HEK293T (cell line): Measurements from ENCODE around the gene CAVIN1.
A peak's percentile ranks its signal among the peaks of the same experiment; 100 is the strongest.

Experiments
- BHLHE40 ChIP-seq: fragments of 450-650 bp; IDR thresholded peaks from 2 replicates; pipeline ENCODE4 v1.6.1; 2016; ENCODE audit warnings: mild to moderate bottlenecking, moderate library complexity, borderline replicate concordance
- CTBP1 ChIP-seq: fragments of 450-650 bp; IDR thresholded peaks from 2 replicates; pipeline ENCODE4 v1.6.1; 2016; ENCODE audit warnings: borderline replicate concordance
- ELF4 ChIP-seq: fragments of 450-650 bp; IDR thresholded peaks from 2 replicates; pipeline ENCODE4 v1.6.1; 2017; ENCODE audit warnings: antibody characterized with exemption
- FOXA1 ChIP-seq: fragments of 450-650 bp; IDR thresholded peaks from 2 replicates; pipeline ENCODE4 v1.6.1; 2016; ENCODE audit warnings: mild to moderate bottlenecking
- FOXK2 ChIP-seq: fragments of 450-650 bp; IDR thresholded peaks from 2 replicates; pipeline ENCODE4 v1.6.1; 2016; ENCODE audit warnings: mild to moderate bottlenecking
- FOXM1 ChIP-seq: fragments of 450-650 bp; IDR thresholded peaks from 2 replicates; pipeline ENCODE4 v1.6.1; 2017; ENCODE audit warnings: mild to moderate bottlenecking, borderline replicate concordance
- HDGF ChIP-seq: fragments of 450-650 bp; IDR thresholded peaks from 2 replicates; pipeline ENCODE4 v1.6.1; 2017; ENCODE audit warnings: antibody characterized with exemption, borderline replicate concordance
- L3MBTL2 ChIP-seq: fragments of 450-650 bp; conservative IDR thresholded peaks from 2 replicates; pipeline ENCODE4 v1.6.1; 2016; ENCODE audit warnings: mild to moderate bottlenecking
- LEF1 ChIP-seq: fragments of 450-650 bp; IDR thresholded peaks from 2 replicates; pipeline ENCODE4 v1.6.1; 2017; ENCODE audit warnings: mild to moderate bottlenecking, borderline replicate concordance
- PKNOX1 ChIP-seq: fragments of 450-650 bp; IDR thresholded peaks from 2 replicates; pipeline ENCODE4 v1.6.1; 2016
- SP1 ChIP-seq: fragments of 450-650 bp; IDR thresholded peaks from 2 replicates; pipeline ENCODE4 v1.6.1; 2017
- SUZ12 ChIP-seq: fragments of 450-650 bp; IDR thresholded peaks from 2 replicates; pipeline ENCODE4 v1.6.1; 2016; ENCODE audit warnings: mild to moderate bottlenecking
- TARDBP ChIP-seq: fragments of 450-650 bp; IDR thresholded peaks from 2 replicates; pipeline ENCODE4 v1.6.1; 2016
- ZNF384 ChIP-seq: fragments of 450-650 bp; IDR thresholded peaks from 2 replicates; pipeline ENCODE4 v1.6.1; 2016

GRCh38 chr17:42388381-42389134 is 34.5 kb downstream of the CAVIN1 start, which contains the start of gene STAT3:
- TF ChIP-seq ZNF384 (no peak), TARDBP (peak; percentile 49; the same call in 1 of the 2 replicates), FOXM1 (no peak), LEF1 (no peak), HDGF (no peak), L3MBTL2 (peak; percentile 98), ELF4 (no peak), SUZ12 (no peak), SP1 (peak; percentile 63; the same call in 1 of the 2 replicates), FOXA1 (no peak), CTBP1 (peak; percentile 56; the same call in 1 of the 2 replicates), BHLHE40 (no peak), FOXK2 (no peak), PKNOX1 (peak; percentile 99)
